Cerebellar cortex (tissue), 1 donor: Measurements from ENCODE around the gene MMAA.
"Not testable (repeated sequence)": the region's sequence is repeated elsewhere in the genome, so short reads cannot be mapped to it uniquely, and the experiment has no call there.

Experiments
- DNase-seq: peaks from one replicate; pipeline ENCODE4 v3.0.0-alpha.2; 2015; ENCODE audit warnings: low spot score

Gene MMAA

DNA sequence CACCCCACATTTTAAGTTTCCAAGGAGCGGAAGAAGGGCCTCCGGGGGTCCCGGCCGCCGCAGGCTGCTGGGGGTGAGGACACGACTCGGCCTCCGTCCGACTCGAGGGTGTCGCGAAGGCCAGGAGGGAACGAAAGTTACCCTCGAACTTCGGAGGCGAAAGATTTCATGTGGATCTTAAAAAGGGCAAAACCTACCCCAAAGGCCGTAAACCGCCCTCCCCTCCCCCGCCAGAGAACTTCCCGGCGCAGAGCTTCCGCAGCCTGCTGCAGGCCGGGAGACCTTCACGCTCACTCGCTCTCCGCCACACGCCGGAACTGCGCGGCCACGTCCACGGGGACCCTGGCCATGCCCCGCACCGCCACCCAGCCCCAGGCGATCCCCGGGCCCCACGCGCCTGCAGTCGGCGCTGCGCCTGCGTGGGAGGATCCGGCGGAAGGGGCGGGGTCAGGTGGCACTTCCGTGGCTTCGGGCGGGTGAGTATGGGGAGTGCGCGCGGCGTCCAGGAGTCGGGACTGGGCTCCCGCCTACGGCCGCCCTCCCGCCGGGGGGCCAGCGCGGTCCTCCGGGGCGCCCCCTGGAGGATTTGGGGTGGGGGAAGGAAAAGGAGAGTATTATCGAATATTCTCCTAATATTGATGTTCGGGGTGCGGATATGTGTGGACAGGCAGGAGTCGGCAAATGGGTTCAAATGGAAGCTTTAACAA, at the start of gene MMAA:
TSS of gene MMAA (plus strand) at position 454 of the 707 bp plus-strand sequence. CDS start 19,755 bp downstream, outside the sequence.
- DNase-seq = peak; percentile 90

DNA sequence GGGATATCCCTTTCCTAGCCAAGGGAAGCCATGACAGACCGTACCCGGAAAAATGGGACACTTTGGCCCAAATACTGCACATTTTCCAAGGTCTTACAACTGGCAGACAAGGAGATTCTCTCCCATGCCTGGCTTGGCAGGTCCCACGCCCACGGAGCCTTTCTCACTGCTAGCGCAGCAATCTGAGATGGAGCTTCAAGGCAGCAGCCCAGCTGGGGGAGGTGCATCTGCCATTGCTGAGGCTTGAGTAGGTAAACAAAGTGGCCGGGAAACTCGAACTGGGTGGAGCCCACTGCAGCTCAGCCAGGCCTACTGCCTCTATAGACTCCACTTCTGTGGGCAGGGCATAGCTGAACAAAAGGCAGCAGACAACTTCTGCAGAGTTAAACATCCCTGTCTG, 44.6 kb upstream of the MMAA start:
- not testable (repeated sequence) for DNase-seq

DNA sequence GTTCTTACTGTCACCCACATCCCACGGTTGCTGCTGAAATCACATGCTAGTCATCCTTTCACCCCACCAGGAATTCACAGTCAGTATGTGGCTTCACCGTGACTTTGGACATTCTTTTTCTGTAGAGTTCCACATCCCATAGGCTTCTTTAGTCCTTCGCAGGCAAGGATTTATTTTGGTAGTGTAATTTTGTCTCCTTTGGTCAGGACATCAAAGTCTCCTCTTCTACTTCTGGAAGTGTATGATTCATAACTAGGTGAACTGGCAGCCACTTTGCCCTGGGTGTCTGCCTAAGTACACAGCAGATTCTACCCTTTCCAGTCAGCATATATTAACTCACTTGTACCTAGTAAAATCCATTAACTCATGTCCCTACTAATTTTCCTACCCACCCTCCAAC, 38.3 kb upstream of the MMAA start:
- no peak for DNase-seq

DNA sequence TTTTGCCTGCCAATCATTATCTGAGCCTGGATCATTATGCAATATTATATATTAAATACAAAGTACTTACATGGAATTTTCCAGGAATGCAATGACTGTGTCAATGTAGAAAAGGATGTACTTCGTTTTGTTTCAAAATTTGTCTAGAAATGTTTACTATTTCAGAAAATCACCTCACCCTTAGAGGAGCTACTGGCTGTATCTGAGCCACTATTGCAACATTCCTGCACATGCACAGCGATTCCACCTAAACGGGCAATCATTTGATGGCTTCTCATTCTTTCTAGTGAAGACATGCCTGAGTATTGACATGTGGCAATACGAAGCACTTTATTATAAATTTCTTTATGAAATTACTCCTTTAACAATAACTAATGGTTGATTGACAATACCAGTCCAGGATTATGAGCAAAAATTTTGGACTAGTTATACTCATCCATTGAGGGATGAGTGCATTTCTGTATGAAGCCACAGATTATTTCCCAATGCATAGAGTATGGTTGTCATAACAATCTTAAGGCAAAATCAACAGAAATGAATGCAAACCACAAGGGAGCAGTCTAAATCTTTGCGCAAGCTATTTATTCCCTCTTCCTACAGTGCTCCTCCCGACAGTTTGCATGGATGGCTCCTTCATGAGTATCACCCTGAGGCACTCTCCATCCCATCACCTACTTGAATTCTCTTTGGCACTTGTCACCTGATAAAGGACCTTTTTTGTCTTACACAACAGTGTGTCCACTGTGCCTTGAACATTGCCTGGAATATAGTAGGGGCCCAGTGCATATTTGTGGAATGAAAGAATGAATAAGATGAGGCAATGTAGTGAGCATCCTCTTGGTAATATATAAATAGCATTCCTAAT, 35.8 kb upstream of the MMAA start:
- DNase-seq = no peak

DNA sequence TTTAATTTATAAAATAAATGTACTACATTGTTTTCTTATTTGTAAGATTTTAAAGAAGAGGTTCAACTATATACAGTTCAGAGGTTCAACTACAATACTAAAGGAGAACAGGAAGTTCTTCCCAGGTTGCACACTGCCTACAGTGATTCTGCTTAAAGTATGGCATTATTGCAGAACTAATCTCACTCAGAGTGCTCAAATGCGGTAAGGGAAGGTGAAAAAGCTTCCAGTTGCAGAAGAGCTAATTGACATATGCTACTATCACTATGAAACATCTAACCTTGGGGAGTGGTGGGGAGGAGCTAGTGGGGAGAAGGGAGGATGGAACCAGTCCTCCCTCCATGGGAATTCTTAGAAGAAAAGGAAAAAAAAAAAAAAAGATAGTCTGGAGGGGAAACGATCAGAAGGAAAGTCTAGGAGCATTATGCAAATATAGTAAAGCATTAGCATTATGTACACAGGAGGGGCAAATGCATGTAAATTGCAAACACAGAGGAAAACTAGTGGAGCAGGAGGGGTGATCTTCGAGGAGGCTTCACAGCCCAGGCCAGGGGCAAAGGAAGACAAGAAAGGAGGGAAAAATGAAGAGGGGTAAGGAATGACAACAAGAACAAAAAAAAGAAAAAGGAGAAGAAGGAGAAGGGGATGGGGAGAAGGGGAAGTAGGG, 32.0 kb upstream of the MMAA start:
- DNase-seq = no peak

DNA sequence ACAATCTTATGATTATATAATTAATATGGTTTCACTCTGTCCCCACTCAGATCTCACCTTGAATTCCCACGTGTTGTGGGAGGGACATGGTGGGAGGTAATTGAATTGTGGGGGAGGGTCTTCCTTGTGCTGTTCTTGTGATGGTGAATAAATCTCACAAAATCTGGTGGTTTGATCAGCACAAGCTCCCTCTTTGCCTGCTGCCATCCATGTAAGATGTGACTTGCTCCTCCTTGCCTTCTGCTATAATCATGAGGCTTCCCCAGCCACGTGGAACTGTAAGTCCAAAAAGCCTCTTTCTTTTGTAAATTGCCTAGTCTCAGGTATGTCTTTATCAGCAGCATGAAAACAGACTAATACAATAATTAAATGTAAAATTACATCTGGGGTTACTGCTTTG, 29.8 kb upstream of the MMAA start:
- not testable (repeated sequence) for DNase-seq

DNA sequence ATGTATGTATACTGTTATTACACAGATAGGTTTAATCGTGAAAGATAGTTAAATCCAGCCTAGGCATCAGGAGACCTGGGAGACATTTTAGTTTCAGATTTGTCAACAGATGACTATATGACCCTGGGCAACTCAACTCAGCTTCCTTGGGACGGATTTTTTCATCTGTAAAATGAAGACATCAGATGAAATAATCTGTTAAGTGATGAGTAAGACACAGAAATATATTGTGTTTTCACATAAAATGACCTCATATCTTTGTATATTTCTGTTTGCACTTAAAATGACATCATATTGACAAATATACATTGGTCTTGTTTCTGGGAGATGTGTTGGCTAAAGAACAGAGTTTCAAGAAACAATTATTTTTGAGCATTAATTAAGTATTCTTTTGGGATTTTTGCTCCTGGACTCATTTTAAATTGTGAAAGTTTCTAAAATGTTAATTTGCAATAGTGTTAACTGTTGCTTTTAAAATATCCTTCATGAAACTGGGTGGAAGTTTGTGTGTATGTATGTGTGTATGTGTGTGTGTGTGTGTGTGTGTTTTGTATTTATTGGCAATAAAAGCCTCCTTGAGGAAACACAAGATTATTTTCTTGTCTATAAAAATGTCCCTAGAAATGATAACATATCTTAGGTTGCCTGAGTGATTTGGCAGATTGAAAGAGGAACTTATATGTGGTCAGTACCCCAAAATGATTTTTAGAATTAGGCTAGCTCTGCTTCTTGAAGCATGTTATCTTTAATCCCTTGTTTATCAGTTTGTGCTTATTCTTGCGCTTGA, 29.1 kb upstream of the MMAA start:
- DNase-seq = no peak

DNA sequence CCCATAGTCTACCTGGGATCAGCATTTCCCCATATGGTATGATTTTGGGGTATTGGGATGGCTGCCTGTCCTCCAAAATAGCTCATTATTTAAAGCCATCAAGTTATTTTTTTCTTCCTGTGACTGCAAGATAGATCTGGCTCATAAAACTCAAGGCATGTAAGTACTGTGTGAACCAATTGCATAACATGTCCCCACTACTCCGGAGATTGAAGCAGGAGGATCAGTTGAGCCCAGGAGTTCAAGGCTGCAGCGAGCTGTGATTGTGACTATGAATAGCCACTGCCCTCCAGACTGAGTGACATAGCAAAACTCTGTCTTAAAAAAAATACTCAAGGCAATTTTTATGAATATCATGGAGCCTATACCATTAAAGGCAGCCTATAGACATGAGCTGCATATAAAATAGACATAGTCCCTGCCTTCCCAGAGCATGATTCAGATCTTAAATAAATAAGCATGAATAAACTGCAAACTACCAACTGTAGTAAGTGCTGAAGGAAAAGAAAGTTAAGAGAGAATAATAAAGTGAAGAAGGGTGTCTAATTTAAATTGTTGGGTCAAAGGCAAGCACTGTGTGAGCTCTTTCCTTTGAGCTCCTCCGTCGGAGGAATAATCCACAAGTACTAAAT, 16.9 kb upstream of the MMAA start:
- no peak for DNase-seq

DNA sequence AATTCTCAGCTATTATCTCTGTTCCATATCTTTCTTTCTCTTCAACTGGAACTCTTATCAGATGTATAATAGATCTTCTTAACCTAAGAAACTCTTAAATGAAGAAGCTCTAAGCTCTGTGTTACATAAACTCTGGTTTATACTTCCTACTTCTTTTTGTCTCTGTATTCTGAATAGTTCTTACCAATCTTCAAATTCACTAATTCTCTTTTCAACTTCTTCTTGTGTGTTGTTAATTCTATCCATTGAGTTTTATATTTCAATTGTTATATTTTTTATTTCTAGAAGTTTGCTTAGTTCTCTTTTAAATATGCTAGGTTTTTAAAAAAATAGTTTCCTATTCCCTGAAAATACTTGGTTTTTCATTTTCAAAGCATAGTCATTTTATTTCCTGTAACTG, 13.2 kb upstream of the MMAA start:
- no peak for DNase-seq

DNA sequence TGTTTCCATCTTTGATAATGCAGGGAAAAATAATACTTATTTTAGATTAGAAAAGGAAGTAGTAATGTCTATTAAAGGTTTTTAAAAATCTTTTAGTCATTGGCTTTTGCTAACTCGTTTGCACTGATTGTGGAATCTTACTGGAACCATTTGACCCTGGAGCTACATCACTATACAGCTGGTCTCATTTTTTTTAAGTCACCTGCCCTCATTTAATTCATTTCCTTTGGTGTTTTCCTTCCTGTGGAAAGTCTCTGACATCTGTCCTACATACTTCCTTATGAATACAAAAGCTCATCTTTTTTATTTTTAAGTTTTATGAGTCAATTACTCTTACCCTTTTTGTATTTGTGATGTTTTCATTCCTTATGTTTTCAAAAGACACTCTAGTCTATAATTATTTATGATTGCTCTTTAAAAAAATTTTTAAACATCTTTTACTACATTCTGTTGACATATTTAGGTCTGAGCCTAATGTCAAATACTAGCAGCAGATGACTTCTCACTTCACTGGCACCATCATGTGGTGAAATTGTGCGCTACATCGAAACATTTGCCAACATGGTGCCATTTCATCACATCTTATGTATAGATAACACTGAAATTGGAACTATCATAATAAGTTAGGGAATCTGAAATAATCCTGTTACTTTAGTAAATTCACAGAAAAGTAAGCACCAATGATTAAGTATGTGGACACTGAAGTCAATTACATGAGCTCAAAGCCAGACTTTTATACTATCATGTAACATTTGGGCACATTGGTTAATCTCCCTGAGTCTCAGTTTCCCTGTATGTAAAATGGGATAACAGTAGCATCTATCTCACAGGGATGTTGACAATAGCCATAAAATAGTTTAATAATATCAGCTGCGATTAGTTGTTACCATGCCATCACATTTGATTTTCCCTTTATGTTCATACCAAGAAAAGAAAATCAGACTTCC, 9.4 kb upstream of the MMAA start:
- DNase-seq = peak; percentile 83

DNA sequence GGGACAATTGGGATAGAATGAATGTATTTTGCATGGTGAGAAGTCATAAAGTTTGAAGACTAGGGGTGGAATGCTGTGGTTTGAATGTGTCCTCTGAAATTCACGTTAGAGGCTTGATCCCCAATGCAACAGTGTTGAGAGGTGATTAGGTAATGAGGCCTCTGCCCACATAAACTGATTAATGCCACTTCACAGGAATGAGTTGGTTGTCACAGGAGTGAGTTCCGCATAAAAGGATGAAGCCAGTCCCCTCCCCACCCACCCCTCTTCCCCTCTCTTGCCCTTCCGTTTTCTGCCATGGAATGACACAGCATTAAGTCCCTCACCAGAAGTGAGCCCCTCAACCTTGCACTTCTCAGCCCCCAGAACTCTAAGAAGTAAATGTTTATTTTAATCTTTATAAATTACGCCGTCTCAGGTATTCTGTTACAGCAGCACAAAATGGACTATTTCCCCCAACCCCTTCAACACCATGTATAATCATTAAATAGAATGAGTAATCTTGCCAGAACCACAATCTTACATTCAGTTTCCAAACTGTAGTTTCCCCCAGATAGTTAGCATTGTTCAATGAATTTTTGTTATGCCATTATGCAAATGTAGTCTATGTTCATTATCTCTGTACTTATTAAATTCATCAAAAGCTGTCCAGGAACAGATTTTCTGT, 5.5 kb upstream of the MMAA start:
- DNase-seq = no peak

DNA sequence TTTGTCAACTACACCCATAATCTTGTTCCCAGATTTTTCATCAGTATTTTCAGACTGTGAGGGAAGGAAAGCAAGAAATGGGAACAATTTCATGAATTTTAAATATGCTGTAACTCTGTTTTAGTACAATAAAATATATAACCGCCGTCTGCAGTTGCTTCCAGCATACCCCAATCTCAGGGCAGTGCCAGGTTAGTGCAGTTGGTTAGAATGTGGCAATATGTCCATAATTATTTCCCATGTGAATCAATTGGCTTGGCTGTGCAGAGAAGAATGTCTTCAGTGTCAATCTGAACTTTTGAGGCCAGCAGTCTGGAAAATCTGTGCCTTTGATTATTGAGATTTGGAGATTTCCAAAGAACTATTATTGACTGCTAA, 5.0 kb upstream of the MMAA start:
- no peak for DNase-seq

DNA sequence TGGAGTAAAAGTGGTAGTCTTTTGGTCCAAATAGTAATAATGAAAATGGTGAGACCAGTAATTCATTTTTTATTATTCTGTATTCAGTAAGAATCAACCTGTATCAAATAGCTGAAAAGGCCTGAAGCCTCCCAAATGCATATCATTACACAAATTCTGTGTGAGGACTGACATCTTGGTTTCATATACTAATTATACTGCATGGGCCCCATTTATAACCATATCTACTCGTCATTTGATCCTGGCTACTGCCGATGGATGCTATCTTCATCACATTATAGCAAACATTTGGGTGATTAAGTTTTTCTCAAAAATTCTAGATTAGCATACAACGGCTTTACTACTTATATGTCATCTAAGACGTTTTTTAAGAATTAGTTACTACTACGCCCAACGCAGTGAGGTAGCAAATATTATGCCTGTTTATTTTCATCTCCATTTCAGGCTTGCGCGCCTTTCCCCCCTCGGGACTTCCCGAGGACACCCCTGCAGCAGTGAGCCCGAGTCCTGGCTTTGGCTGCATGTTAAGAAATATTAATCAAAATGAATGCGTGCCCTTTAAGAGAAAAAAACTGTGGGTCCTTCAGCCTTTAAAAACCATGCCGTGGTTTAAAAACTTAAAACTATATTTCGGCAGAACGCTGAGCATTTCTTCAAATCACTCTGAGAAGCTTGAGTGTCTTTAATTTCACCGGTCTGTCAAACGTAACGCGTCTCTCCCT, 814 bp upstream of the MMAA start:
- peak; percentile 42 for DNase-seq

DNA sequence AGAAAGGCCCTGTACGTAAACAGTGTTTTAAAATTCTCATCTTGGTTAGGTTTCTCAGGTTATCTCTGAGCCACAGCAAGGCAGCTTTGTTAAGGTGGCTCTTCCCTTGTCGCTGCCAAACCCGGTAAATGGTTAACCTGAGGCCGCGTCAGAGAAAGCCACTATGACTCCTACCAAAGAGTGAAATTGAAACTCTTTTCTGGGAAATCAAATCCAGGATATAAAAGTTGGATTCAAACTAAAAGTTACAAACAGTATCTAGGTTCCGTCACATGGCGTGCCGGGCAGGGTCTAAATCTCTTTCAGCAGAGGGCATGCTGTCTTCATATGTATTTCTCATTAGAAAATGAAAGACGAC, 433 bp downstream of the MMAA start:
- no peak for DNase-seq

DNA sequence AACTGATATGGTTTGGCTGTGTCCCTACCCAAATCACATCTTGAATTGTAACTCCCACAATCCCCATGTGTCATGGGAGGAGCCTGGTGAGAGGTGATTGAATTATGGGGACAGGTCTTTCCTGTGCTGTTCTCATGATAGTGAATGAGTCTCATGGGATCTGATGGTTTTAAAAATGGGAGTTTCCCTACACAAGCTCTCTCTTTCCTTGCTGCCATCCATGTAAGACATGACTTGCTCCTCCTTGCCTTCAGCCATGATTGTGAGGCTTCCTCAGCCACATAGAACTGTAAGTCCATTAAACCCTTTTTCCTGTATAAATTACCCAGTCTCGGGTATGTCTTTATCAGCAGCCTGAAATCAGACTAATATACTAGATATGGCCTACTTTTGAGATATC, 2.9 kb downstream of the MMAA start:
- not testable (repeated sequence) for DNase-seq

DNA sequence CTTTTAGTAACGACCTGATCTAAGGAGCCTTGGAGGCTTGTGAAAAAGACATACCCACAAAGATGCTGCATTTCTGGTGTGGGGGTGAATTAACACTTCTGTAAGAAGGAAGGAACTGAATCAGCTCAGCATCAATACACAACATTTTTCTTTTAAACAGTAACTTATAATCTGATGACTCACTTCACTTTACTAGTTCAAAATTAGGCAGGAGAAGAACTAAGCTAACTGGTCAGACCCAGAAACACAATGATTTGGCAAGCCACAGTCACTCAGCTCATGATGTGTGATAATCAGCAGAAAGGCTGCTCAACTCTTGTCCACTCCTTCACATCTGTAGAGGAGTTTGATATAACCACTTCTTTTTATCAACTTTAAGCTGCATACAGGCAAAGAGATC, 4.6 kb downstream of the MMAA start:
- no peak for DNase-seq

DNA sequence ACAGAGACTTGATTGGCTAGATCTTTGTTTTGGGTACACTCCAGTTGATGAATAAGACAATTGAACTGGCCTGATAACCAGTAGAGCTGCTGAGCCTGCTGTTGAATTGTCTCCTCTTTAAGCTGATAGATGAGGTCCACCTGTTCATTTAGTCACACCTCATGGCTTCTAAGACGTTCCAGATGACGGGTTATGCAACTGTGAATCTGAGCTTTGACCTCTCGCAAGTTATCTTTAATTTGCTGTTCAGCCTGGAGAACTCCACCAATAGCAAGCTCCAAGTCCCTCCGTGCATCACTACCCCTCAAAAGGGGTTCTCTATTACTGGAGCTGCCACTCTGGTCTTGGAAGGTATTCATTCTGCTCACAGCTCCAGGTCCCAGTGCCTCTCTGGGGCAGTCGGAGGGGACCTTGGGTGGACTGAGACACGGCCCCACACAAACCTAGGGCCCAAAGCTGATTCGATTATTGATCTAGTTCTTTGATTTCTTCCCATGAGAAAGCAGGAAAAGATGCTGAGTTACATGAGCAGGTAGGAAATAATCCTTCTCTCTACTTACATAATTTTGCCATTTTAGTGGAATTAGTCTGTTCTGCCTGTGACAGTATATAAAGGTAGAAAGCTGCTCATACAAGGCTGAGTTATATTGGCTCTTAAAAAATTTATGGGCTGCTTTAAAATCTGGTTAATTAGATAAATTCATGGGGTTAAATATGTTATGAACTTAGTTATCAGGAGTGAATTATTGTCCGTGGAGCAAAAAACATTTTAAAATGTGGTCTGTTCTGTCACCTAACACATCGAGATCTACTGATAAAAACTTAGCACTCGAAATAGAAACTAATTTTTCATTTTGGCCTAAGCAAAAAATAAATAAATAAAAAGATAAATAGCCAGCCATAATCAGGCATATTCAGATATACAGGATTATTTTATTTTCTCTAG, 6.8 kb downstream of the MMAA start:
- no peak for DNase-seq

DNA sequence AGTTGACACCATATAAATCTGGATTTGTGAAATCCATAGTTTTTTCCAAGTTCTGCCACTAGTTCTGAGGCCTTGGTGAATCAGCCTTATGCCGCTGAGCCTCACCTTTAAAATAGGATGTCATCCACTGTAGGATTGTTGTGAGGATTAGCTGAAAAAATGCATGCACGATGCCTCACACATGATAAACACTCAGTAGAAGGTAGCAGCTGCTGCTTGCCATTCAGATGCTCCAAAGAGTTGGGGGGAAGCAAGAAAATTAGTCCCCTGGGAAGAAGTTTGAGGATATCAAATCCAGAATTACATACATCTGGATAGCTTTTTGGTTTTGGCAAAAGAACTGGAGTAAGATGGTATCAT, 7.4 kb downstream of the MMAA start:
- DNase-seq = no peak
